Adrenal gland (tissue), 5 donors: ENCODE data around the gene PRSS38.

Experiments
- CTCF ChIP-seq, 6 experiments: fragments of 450-650 bp in 4 of 6; fragments of 200-600 bp in 2 of 6; sonication (generic) in 1 of 6; IDR thresholded peaks; 1 replicate in 5 of 6; 2 replicates in 1 of 6; pipeline versions ENCODE4 v1.5.1 to v1.8.0; 2016 to 2021; ENCODE audit warnings: antibody characterized with exemption in 6 of 6, mild to moderate bottlenecking in 2 of 6, moderate library complexity in 1 of 6
- POLR2A ChIP-seq, 2 donors: fragments of 450-650 bp; IDR thresholded peaks; one replicate each; pipeline ENCODE4 v1.6.1; 2017; ENCODE audit warnings: antibody characterized with exemption in 2 of 2, mild to moderate bottlenecking in 2 of 2, moderate library complexity in 1 of 2
- donor health status: DM: no; HTN: no; CAD: no.

DNA sequence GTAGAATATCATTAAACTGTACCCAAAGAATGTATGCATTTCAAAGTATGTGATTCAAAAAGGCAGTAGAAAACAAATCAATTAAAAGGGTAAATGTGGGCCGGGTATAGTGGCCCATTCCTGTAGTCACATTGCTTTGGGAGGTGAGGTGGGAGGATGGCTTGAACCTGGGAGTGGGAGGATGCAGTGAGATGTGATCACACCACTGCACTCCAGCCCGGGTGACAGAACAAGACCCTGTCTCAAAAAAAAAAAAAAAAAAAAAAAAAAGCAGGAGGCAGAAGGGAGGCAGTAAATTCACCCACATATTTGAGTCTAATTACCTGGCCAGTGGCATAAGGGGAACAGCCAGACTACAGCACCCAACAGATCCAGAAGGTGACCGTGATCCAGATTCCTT is 17.9 kb upstream of the PRSS38 start:
- no peak for TF ChIP-seq CTCF (IDR thresholded peaks at IDR 0.05)
- no peak for TF ChIP-seq POLR2A (IDR thresholded peaks at IDR 0.05)
